H1 (cell line): ENCODE data around the gene LPCAT1. TPM values are rescaled to one million over a fixed set of nuclear protein-coding genes. Genes with fewer than 3 reads are reported as not detected.
A peak's percentile ranks its signal among the peaks of the same experiment; 100 is the strongest.

Experiments
- CTCF ChIA-PET: fragments of 300-600 bp; sonication (Branson Sonifier 250); formaldehyde crosslinking; loops from one replicate; lab custom pipeline; 2021; ENCODE audit not compliant: partially characterized antibody; lab: Charles Lee
- POLR2A ChIA-PET: fragments of 300-600 bp; sonication (Branson Sonifier 250); formaldehyde crosslinking; loops from one replicate; lab custom pipeline; 2021; ENCODE audit warnings: inconsistent platforms; ENCODE audit not compliant: partially characterized antibody; lab: Charles Lee
- DNase-seq, 2 experiments: peaks; one replicate each; pipeline versions ENCODE4 v3.0.0 to v3.0.0-alpha.2; 2010 to 2022; ENCODE audit warnings: low spot score in 2 of 2, low read depth in 1 of 2, mixed read lengths in 1 of 2
- FAIRE-seq: peaks from 2 replicates; lab custom pipeline; 2011; peaks lifted over from hg19 to GRCh38; lab: Jason Lieb, UNC
- H2AFZ ChIP-seq: 2 replicates; pipeline ENCODE4 v1.8.1; 2012; ENCODE audit warnings: low read length, inconsistent platforms
- H2AK5ac ChIP-seq: 2 replicates; pipeline ENCODE4 v1.6.1; 2013; ENCODE audit warnings: low read depth, low read length
- H2BK120ac ChIP-seq: replicated peaks from 2 replicates; pipeline ENCODE3; 2013; ENCODE audit warnings: low read depth, low read length, inconsistent platforms
- H2BK12ac ChIP-seq: 2 replicates; pipeline ENCODE4 v1.6.1; 2013; ENCODE audit warnings: low read depth, low read length
- H2BK15ac ChIP-seq: 2 replicates; pipeline ENCODE4 v1.6.1; 2013; ENCODE audit warnings: low read length
- H2BK20ac ChIP-seq: 2 replicates; pipeline ENCODE4 v1.6.1; 2013; ENCODE audit warnings: low read length
- H2BK5ac ChIP-seq: 2 replicates; pipeline ENCODE4 v1.6.1; 2013; ENCODE audit warnings: low read depth, low read length
- H3K14ac ChIP-seq: 2 replicates; pipeline ENCODE4 v1.6.1; 2013; ENCODE audit warnings: inconsistent platforms; ENCODE audit not compliant: insufficient read length
- H3K18ac ChIP-seq: 2 replicates; pipeline ENCODE4 v1.6.1; 2013; ENCODE audit warnings: low read length; ENCODE audit errors: extremely low read depth
- H3K23ac ChIP-seq: 2 replicates; pipeline ENCODE4 v1.6.1; 2013; ENCODE audit warnings: inconsistent platforms; ENCODE audit not compliant: insufficient read length
- H3K23me2 ChIP-seq: 2 replicates; pipeline ENCODE4 v1.6.1; 2013; ENCODE audit warnings: low read depth, low read length
- H3K27ac ChIP-seq: 2 replicates; pipeline ENCODE4 v1.6.1; 2011; ENCODE audit warnings: low read depth, low read length, inconsistent platforms
- H3K27me3 ChIP-seq, 4 experiments: replicated peaks in 1 of 4; 1 replicate in 1 of 4; 2 replicates in 3 of 4; pipeline versions ENCODE4 v1.6.1 to v1.8.1; 2011 to 2013; ENCODE audit warnings: low read length in 3 of 4, mild to moderate bottlenecking in 3 of 4, inconsistent platforms in 2 of 4, mixed read lengths in 2 of 4, moderate library complexity in 1 of 4; ENCODE audit not compliant: control insufficient read depth in 3 of 4, insufficient read depth in 3 of 4; ENCODE audit errors: extremely low read depth in 1 of 4
- H3K36me3 ChIP-seq, 4 experiments: 2 replicates each; pipeline versions ENCODE4 v1.6.1 to v1.8.1; 2011 to 2013; ENCODE audit warnings: mild to moderate bottlenecking in 4 of 4, low read length in 3 of 4, moderate library complexity in 2 of 4, control low read depth in 1 of 4, inconsistent platforms in 1 of 4; ENCODE audit not compliant: insufficient read depth in 4 of 4, control insufficient read depth in 2 of 4
- H3K4ac ChIP-seq: replicated peaks from 2 replicates; pipeline ENCODE3; 2013; ENCODE audit warnings: low read length, low read depth, mixed read lengths, inconsistent platforms; ENCODE audit not compliant: insufficient read length
- H3K4me1 ChIP-seq, 4 experiments: replicated peaks in 1 of 4; 1 replicate in 1 of 4; 2 replicates in 3 of 4; pipeline versions ENCODE4 v1.6.1 to v1.8.1; 2011 to 2013; ENCODE audit warnings: low read length in 3 of 4, inconsistent platforms in 2 of 4, mixed read lengths in 1 of 4; ENCODE audit not compliant: insufficient read depth in 4 of 4, control insufficient read depth in 3 of 4
- H3K4me2 ChIP-seq, 2 experiments: 2 replicates each; pipeline versions ENCODE4 v1.6.1 to v1.8.1; 2011 to 2013; ENCODE audit warnings: low read depth in 2 of 2, low read length in 2 of 2, control low read depth in 1 of 2, inconsistent platforms in 1 of 2, mild to moderate bottlenecking in 1 of 2; ENCODE audit not compliant: insufficient read depth in 1 of 2
- H3K4me3 ChIP-seq, 4 experiments: fragments of 200-600, 300-600 bp in 1 of 4; sonication (generic), shearing (Covaris generic), sonication (Bioruptor Twin) in 1 of 4; 2 replicates each; pipeline versions ENCODE4 v1.5.1 to v1.8.1; 2011 to 2016; ENCODE audit warnings: low read length in 4 of 4, low read depth in 3 of 4, control low read depth in 2 of 4, inconsistent platforms in 2 of 4, mild to moderate bottlenecking in 2 of 4, mixed read lengths in 1 of 4, moderate library complexity in 1 of 4; ENCODE audit not compliant: insufficient read depth in 2 of 4; ENCODE audit errors: extremely low read depth in 1 of 4
- H3K56ac ChIP-seq: replicated peaks from 2 replicates; pipeline ENCODE3; 2013; ENCODE audit warnings: low read depth, mild to moderate bottlenecking, mixed read lengths, low read length, inconsistent platforms; ENCODE audit not compliant: insufficient read length
- H3K79me1 ChIP-seq: 2 replicates; pipeline ENCODE4 v1.6.1; 2013; ENCODE audit warnings: low read depth, low read length, control low read depth
- H3K79me2 ChIP-seq, 2 experiments: 2 replicates each; pipeline versions ENCODE4 v1.6.1 to v1.8.1; 2012 to 2013; ENCODE audit warnings: low read length in 2 of 2, mild to moderate bottlenecking in 2 of 2, inconsistent platforms in 1 of 2; ENCODE audit not compliant: insufficient read depth in 2 of 2, control insufficient read depth in 1 of 2
- H3K9ac ChIP-seq, 4 experiments: replicated peaks in 1 of 4; 1 replicate in 1 of 4; 2 replicates in 3 of 4; pipeline versions ENCODE4 v1.6.1 to v1.8.1; 2011 to 2013; ENCODE audit warnings: low read depth in 3 of 4, low read length in 3 of 4, control low read depth in 2 of 4, mild to moderate bottlenecking in 2 of 4, moderate library complexity in 2 of 4, inconsistent platforms in 1 of 4; ENCODE audit errors: extremely low read depth in 1 of 4
- H3K9me3 ChIP-seq, 2 experiments: 2 replicates each; pipeline versions ENCODE4 v1.6.1 to v1.8.1; 2012 to 2013; ENCODE audit warnings: mild to moderate bottlenecking in 2 of 2, moderate library complexity in 2 of 2, control low read depth in 1 of 2, inconsistent platforms in 1 of 2, low read depth in 1 of 2, low read length in 1 of 2, mixed read lengths in 1 of 2; ENCODE audit not compliant: insufficient read depth in 2 of 2
- H4K20me1 ChIP-seq, 2 experiments: replicated peaks in 1 of 2; 2 replicates each; pipeline versions ENCODE3 to v1.8.1; 2011 to 2013; ENCODE audit warnings: inconsistent platforms in 2 of 2, low read length in 2 of 2, mild to moderate bottlenecking in 1 of 2; ENCODE audit not compliant: insufficient read depth in 2 of 2, control insufficient read depth in 1 of 2
- H4K5ac ChIP-seq: 2 replicates; pipeline ENCODE4 v1.6.1; 2013; ENCODE audit warnings: low read length, low read depth, mixed read lengths, inconsistent platforms; ENCODE audit not compliant: insufficient read length
- H4K8ac ChIP-seq: 2 replicates; pipeline ENCODE4 v1.8.0; 2013; ENCODE audit warnings: mild to moderate bottlenecking, moderate library complexity, low read length, inconsistent platforms; ENCODE audit not compliant: insufficient read depth; ENCODE audit errors: extremely low read depth
- H4K91ac ChIP-seq: replicated peaks from 2 replicates; pipeline ENCODE3; 2013; ENCODE audit warnings: low read length, mixed read lengths, inconsistent platforms; ENCODE audit not compliant: insufficient read length
- BRCA1 ChIP-seq: IDR thresholded peaks from 2 replicates; pipeline ENCODE4 v1.6.1; 2012; ENCODE audit warnings: low read depth, low read length, improper control_type of control experiment
- CHD1 ChIP-seq: IDR thresholded peaks from 2 replicates; pipeline ENCODE4 v1.6.1; 2012; ENCODE audit warnings: low read depth, low read length, improper control_type of control experiment
- GTF2F1 ChIP-seq: IDR thresholded peaks from 2 replicates; pipeline ENCODE4 v1.6.1; 2012; ENCODE audit warnings: low read depth, low read length, improper control_type of control experiment, borderline replicate concordance
- JUN ChIP-seq: IDR thresholded peaks from 2 replicates; pipeline ENCODE4 v1.6.1; 2011; ENCODE audit warnings: low read depth, mild to moderate bottlenecking, improper control_type of control experiment, low read length
- KDM1A ChIP-seq: fragments of 200-600, 300-600 bp; sonication (generic); IDR thresholded peaks from 2 replicates; pipeline ENCODE4 v1.7.1; 2016; ENCODE audit warnings: mild to moderate bottlenecking, low read length, borderline replicate concordance
- NRF1 ChIP-seq: IDR thresholded peaks from 2 replicates; pipeline ENCODE4 v1.6.1; 2011; ENCODE audit warnings: mild to moderate bottlenecking, low read depth, low read length, improper control_type of control experiment
- POLR2A ChIP-seq, 2 experiments: IDR thresholded peaks; 1 replicate in 1 of 2; 2 replicates in 1 of 2; pipeline ENCODE4 v1.6.1; 2011; ENCODE audit warnings: low read depth in 2 of 2, low read length in 2 of 2, mild to moderate bottlenecking in 2 of 2; ENCODE audit errors: control extremely low read depth in 1 of 2
- SIRT6 ChIP-seq: IDR thresholded peaks from one replicate; pipeline ENCODE4 v1.7.1; 2012; ENCODE audit warnings: low read length, inconsistent platforms
- SP1 ChIP-seq: IDR thresholded peaks from 2 replicates; pipeline ENCODE4 v1.6.1; 2011; ENCODE audit warnings: low read depth, low read length
- TEAD4 ChIP-seq: IDR thresholded peaks from 2 replicates; pipeline ENCODE4 v1.6.1; 2012; ENCODE audit warnings: low read depth, low read length, inconsistent platforms, mixed read lengths
- WGBS, 2 experiments: shearing (Covaris generic) in 1 of 2; methylation state at CpG; one replicate each; pipeline versions ENCODE4 v1.1.6 to v1.1.7; 2013 to 2015; ENCODE audit warnings: low lambda C conversion rate in 2 of 2, mixed read lengths in 2 of 2, inconsistent platforms in 1 of 2, low coverage in 1 of 2, missing lambda C conversion rate in 1 of 2; ENCODE audit not compliant: insufficient replicate concordance in 2 of 2, insufficient coverage in 1 of 2, insufficient read length in 1 of 2; ENCODE audit errors: extremely low coverage in 1 of 2, missing lambda C conversion rate in 1 of 2; 5-methylcytosine and 5-hydroxymethylcytosine counted together
- polyA plus RNA-seq, 7 experiments: library from polyadenylated mRNA; depleted of rRNA in 3 of 7; stranded (reverse) in 5 of 7; unstranded in 2 of 7; fragments of >200 nt in 5 of 7; fragments of 200-250 nt in 2 of 7; gene quantifications; 1 replicate in 5 of 7; 2 replicates in 1 of 7; 4 replicates in 1 of 7; pipeline versions ENCODE4 v1.2.1 to v1.2.3, GENCODE V29; 2011 to 2013; ENCODE audit warnings: missing spikeins in 2 of 7, mixed read lengths in 2 of 7
- total RNA-seq: library from RNA; stranded (reverse); fragmentation: NEBNext Ultra II Directional; extraction: Animal tissue kit (Norgen Biotek cat#: 25700); gene quantifications from 2 replicates; pipeline ENCODE4 v1.2.1, GENCODE V29; 2021
- TF ChIP-seq, protein P1 (sequence below): IDR thresholded peaks from 2 replicates; pipeline ENCODE4 v1.6.1; 2011; ENCODE audit warnings: low read length, improper control_type of control experiment

LPCAT1 gene
- total and polyA plus RNA-seq, 2 of the 8 experiments (the other 6 are each of a cell fraction or from before 2014, with no cell fraction given) = 107 to 260 TPM

DNA sequence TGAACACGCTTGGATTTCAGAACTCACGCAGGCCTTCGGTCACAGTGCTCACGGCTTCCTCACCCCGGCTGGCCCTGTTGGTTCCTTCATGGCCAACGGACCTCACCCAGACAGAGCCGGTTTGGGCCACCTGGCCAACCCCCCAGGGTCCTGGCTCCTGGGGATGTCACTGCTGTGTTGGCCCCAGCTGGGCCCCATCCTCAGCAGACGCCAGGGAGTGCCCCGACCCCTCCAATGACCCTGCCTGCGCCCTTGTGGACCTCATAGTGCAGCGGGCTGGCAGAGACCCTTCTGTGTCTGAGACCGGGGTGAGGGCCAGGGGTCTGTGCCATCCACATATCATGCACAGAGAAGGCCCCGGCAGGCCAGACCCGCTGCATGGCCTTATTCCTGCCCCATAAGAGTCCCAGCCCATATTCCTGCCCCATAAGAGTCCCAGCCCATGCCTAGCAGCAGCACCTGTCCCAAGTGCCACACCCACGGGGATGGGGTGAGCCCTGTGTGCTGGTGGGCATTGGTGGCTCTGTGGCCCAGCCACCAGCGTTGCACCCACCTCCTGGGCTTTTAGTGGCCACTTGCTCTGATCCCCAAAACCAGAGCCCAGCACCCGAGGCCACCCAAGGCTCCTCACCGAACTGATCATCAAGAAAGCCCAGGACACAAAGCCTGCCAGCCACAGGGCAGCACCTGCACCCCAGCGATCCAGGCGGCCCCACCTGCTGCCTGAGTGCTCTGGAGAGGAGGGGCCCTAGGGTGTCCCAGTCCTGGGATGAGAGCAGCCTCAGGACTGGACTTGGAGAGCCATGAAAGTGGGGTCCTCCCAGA is 1.3 kb upstream of the LPCAT1 start:
- ChIA-PET POLR2A (interaction anchor here (1.8 to 6.0 kb wide), 2 partner anchors 11 kb away, joined by 5 to 54 read pairs; no protein-coding TSS in a partner anchor), CTCF (interaction anchor here (0.8 to 3.1 kb wide), 7 partner anchors 13 to 45 kb away, joined by 3 to 15 read pairs (median 3); no protein-coding TSS in a partner anchor)
- Histone ChIP-seq H2BK15ac (peak overlapping the region; percentile 53; the same call in 1 of the 2 replicates), H3K14ac (no peak overlapping the region), H3K9ac (no peak overlapping the region), H3K4me2 (peak overlapping the region; percentile 76 to 92; a peak in 3 of 4 replicates), H3K18ac (no peak overlapping the region), H2BK120ac (no peak overlapping the region), H3K36me3 (peaks cover 0 to 12% (median 1%) of the 10 kb centered on the region in 4 experiments; a peak in 2 of 8 replicates), H3K27ac (0 out of 2 replicates have a peak overlapping the region, but pooled peaks have one; percentile 30), H3K4ac (peak overlapping the region; percentile 79), H3K4me1 (peaks cover 0 to 21% (median 18%) of the 10 kb centered on the region in 4 experiments; a peak in 6 of 7 replicates), H3K23ac (no peak overlapping the region), H2BK12ac (0 out of 2 replicates have a peak overlapping the region, but pooled peaks have one; percentile 75), H2AK5ac (no peak overlapping the region), H3K4me3 (peak overlapping the region in 1 of 4 experiments; percentile 81; a peak in 2 of 8 replicates), H4K91ac (peak overlapping the region; percentile 46), H2BK5ac (no peak overlapping the region), H3K27me3 (no peaks in the 10 kb centered on the region; a peak in 1 of 7 replicates), H3K23me2 (peaks cover 13% of the 10 kb centered on the region; the same call in 1 of the 2 replicates), H2AFZ (no peak overlapping the region), H3K9me3 (no peaks in the 10 kb centered on the region), H4K20me1 (peaks cover 13 to 15% of the 10 kb centered on the region in 2 experiments), H3K79me1 (peaks cover 7% of the 10 kb centered on the region), H4K8ac (peak overlapping the region; percentile 73; the same call in 1 of the 2 replicates), H4K5ac (no peak overlapping the region), H3K79me2 (peaks cover 21 to 34% of the 10 kb centered on the region in 2 experiments), H2BK20ac (no peak overlapping the region), H3K56ac (no peak overlapping the region)
- no peak for FAIRE-seq
- DNase-seq = peak in 1 of 2 experiments; percentile 35
- 78% methylated on average over 20 of the region's 20 CpGs; no CpG with 5 or more reads in 1 of the 2 experiments for WGBS, 2 experiments
- TF ChIP-seq SP1 (no peak), SIRT6 (no peak), TEAD4 (no peak), BRCA1 (no peak), JUN (no peak), KDM1A (no peak), CHD1 (no peak), POLR2A (IDR thresholded peaks at IDR 0.05; ENCODE audit: control extremely low read depth in 1 of 2, low read depth in 2 of 2, low read length in 2 of 2) (no peak), GTF2F1 (no peak), NRF1 (no peak)
- TF ChIP-seq, protein P1, sequence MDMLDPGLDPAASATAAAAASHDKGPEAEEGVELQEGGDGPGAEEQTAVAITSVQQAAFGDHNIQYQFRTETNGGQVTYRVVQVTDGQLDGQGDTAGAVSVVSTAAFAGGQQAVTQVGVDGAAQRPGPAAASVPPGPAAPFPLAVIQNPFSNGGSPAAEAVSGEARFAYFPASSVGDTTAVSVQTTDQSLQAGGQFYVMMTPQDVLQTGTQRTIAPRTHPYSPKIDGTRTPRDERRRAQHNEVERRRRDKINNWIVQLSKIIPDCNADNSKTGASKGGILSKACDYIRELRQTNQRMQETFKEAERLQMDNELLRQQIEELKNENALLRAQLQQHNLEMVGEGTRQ = no peak
